HG02938 (cell line): ENCODE data around the gene RAD21L1.

ENCODE experiments used
- ATAC-seq: cut with Tn5 transposase; IDR thresholded peaks from one replicate; pipeline ENCODE4 v1.9.1; 2021; ENCODE audit warnings: mild to moderate bottlenecking, moderate library complexity; ENCODE audit not compliant: unreplicated experiment

RAD21L1 gene

DNA sequence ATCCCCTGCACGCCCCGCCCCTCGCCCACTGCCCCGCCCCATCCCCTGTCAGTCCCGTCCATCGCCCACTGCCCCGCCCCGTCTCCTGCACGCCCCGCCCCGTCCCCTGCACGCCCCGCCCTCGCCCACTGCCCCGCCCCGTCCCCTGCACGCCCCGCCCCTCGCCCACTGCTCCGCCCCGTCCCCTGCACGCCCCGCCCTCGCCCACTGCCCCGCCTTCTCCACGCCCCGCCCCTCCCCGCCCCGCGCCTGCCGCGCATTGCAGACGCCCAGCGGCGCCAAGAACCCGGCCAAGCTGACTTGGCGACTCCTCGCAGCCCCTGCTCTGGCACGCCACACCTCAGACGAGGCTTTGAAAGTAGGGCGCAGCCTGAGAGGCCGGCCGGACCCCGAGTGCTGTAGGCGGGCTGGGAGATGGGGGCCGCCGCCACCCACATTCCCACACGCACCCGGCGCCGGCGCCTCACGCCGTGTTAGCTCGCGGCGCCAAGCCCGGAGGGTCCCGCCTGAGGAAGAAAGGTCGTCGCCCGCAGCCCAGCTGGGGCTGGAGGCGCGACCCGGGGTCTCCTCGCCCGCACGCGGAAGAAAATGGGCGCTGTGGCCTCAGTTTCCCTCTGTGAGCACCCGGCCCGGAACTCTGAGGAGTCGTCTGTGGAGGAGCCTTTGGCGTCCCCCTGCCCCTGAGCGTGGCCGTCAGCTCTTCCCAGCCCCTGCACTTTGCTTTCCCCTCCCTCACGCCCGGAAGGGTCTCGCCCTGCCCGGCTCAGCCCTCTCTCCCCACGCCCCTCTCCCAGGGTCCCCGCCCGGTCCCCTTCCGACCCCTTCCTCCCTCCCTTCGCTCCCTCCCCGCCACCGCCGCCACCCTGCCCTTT lies at the start of gene RAD21L1:
Gene RAD21L1, plus strand, starts transcription at position 262 of the 872 bp plus-strand sequence. CDS start 2,410 bp downstream, outside the sequence.
- no peak for ATAC-seq

- no peak for ATAC-seq
Observed at GRCh38 chr20:1177680-1178079, 48.2 kb upstream of the RAD21L1 start.

DNA sequence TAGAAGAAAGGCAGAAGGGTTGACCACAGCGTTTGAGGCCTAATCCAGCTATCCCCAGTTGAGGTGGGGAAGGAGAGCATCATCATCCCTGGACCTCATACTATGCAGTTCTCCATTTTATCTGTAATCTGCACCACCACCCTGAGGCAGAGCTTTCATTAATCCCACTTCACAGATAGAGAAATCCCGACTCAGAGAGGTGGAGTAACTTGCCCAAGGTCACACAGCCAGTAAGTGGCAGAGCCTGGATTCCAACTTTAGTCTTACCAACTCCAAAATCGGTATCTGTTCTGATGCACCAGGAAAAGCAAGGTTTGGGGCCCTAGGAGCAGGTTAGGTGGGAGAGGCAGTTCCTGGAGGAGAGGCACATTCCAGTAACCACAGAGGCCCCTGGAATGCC lies 47.7 kb upstream of the RAD21L1 start:
- ATAC-seq: no peak

GRCh38 chr20:1178623-1179022 lies 47.2 kb upstream of the RAD21L1 start:
- ATAC-seq: no peak

- ATAC-seq: no peak
Observed at GRCh38 chr20:1180949-1181348, 44.9 kb upstream of the RAD21L1 start.

GRCh38 chr20:1182106-1182505 lies 43.7 kb upstream of the RAD21L1 start:
- ATAC-seq: no peak

- ATAC-seq: no peak
Observed at GRCh38 chr20:1183153-1183552, 42.7 kb upstream of the RAD21L1 start.

DNA sequence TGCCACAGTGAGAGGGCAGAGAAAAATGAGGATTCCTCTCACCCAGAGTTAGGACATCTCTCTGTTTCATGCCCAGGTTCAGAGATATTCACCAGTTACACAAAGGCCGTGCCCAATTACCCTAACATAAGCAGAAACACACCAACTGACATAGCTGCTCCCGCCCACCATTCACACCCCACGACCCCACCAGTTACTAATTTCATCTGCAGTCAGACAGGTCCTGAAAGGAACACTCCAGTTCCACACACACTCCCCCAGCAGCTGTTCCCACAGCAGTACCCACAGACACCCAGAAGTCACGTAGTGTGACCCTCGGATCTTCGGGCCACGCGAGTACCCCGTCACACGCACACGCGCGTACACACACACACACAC lies 41.6 kb upstream of the RAD21L1 start:
- no peak for ATAC-seq

DNA sequence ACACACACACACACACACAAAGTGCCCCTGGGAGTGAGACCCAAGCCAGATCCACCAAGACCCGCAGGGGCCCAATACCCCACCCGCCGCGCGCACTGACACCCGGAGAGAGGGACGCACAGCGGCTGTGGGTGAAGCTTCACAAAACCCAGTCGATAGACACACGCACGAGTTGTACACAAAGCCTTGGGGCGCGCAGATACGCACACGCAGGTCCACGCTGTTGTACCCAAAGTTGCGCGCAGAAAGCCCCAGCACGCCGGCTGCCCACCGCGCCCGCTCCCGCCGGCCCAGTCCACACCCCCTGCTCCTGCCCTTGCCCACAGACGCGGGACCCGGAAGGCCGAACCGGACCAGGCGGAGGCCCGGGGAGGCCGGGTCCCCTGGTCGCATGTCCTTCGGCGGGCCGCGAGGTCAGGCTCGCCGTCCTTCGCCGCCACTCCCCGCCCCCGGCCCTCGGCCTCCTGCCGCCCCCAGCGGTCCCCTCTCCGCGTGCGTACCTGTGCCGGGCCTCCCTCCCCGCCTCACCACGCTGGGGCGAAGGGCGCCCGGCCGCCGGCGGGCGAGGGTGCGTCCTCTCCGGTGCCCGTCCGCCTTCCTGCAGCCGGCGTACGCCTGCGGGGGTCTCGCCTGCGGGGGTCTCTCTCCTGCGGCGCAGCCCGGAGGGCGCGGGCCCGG lies 41.1 kb upstream of the RAD21L1 start, which contains the start of gene TMEM74B:
Gene TMEM74B, minus strand, starts transcription at position 344 of the 678 bp plus-strand sequence. CDS start 1,180 bp downstream, outside the sequence.
- ATAC-seq: no peak

DNA sequence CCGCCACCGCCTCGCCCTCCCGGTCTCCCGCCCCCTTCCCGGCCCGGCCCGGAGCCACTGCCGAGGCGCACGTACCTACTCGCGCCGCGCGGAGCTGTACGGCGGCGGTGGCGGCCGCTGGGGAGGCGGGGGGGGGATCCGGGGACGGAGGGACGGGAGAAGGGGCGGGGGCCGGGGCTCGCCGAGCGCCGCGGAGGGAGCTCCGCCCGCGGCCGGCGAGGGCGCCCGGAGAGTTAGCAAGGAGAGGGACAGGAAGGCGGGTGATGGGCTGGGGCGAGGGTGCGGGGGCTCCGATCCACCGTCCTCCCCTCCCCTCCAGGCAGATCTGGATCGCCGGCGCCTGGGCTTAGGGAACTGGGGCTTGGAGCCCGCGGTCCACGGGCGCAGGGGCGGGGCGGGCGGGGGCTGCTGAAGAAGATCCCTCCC lies 40.5 kb upstream of the RAD21L1 start:
- ATAC-seq: no peak

GRCh38 chr20:1185790-1186334 lies 40.0 kb upstream of the RAD21L1 start:
- no peak for ATAC-seq

DNA sequence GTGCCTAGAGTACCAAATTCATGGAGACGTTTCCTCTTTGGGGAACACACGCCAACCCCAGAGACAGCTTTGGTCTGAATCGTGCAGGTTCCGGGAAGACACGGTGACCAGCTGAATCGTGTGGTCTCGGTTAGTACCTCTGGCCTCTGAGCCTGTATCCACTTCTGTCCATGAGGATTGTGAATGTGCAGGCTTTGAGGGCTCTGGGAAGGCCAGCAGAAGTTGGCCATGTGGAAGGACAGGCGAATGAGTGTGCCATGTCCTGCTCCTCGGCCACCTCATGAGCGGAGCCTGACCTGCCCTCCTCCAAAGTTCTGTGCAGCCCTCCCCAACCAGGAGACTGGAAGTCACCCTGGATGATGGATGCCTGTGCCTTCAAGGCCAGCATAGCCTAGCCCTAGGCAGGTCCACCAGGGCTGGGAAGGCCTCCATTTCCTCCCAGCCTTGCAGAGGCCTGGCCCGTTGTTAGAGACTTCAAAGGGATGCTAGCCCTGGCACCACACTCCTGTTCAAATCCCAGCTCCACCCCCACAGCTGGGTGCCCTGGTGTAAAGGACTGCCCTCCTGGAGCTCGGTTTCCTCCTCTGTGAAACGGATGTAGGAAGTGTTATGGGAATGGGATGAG lies 39.4 kb upstream of the RAD21L1 start:
- no peak for ATAC-seq

GRCh38 chr20:1187605-1188171 lies 38.2 kb upstream of the RAD21L1 start:
- ATAC-seq: no peak

DNA sequence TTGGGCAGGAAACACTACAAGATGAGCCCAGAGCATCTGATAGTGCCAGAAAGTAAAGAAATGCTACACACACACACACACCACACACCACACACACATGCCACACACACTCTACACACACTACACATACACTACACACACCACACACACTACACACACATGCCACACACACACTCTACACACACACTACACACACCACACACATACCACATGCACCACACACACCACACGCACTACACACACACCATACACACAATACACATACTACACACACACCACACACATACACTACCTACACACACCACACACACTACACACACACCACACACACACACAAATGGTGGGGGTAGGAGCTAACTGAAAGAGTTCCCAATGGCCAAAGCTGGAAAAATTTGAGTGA lies 37.5 kb upstream of the RAD21L1 start:
- no peak for ATAC-seq

- no peak for ATAC-seq
Observed at GRCh38 chr20:1189827-1190226, 36.0 kb upstream of the RAD21L1 start.

- ATAC-seq: no peak
Observed at GRCh38 chr20:1190847-1191246, 35.0 kb upstream of the RAD21L1 start.

GRCh38 chr20:1191299-1191698 lies 34.5 kb upstream of the RAD21L1 start:
- no peak for ATAC-seq

DNA sequence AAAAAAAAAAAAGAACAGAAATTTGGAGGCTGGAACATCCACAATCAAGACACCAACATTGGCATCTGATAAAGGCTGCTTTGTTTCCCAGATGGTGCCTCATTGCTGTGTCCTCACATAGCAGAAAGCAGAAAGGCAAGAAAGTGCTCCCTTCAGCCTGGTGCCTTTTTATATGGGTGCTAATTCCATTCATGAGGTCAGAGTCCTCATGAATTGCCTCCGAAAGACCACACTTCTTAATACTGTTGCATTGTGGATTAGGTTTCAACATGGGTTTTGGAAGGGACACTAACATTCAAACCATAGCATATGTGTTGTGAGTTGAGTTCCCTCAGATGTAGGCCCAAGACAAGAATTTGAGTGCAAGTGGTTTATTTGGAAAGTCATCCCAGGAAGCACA lies 30.6 kb upstream of the RAD21L1 start:
- no peak for ATAC-seq

- ATAC-seq: no peak
Observed at GRCh38 chr20:1196634-1197033, 29.2 kb upstream of the RAD21L1 start.

DNA sequence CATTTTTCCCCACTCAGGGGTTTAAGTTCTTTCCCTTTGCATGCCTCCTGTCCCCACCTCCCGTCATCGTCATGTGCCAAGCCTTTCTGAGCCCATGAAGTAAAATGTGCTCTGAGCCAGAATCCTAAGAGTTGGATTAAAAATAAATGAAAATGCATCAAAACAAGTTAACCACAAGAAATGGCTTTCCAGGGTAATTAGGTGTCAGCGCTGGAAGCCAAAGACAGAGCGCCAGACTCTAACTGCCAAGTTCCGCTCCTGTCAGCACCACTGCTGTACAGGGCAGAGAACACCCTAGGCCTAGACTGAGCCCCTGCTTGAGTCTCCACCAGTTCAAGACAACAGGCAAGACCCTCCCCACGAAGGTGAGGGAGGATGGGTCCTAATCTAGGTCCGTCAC lies 28.0 kb upstream of the RAD21L1 start:
- no peak for ATAC-seq

GRCh38 chr20:1198751-1199150 lies 27.1 kb upstream of the RAD21L1 start:
- ATAC-seq: no peak
